Activated naive CD4-positive, alpha-beta T cell treated with anti-CD3 and anti-CD28 coated beads, Interleukin-2, amount 10 ng/mL, durations not matched to agents 5 hours and 36 hours (primary cell): ENCODE measurements around the gene USP24. TPM values are rescaled to one million over a fixed set of nuclear protein-coding genes. Genes with fewer than 3 reads are reported as not detected.

Experiments used
- microRNA-seq: library from miRNA; unstranded; fragments of <30 nt; microRNA quantifications from one replicate; pipeline ENCODE4 v1.2.0, GENCODE V29; 2022; ENCODE audit warnings: borderline microRNAs expressed, borderline replicate concordance
- total RNA-seq, 2 experiments: library from RNA; stranded (reverse); gene quantifications; one replicate each; pipeline ENCODE4 v1.2.3, GENCODE V29; 2021

Gene USP24
- total RNA-seq = 10 to 100 TPM; 40.3 to 42.8 TPM

GRCh38 chr1:55215194-55216021, at the start of gene USP24:
Gene USP24, minus strand, starts transcription at chr1:55215364. Its CDS starts 251 bp downstream, at chr1:55215113.

GRCh38 chr1:55039342-55040082, 175.7 kb downstream of the USP24 start, which contains the start of gene PCSK9:
Gene PCSK9, plus strand, starts transcription at chr1:55039548. Its CDS starts 290 bp downstream, at chr1:55039838.

Small RNAs within 50 kb of the gene (microRNA-seq; reads per million reads assigned to microRNA genes)
- gene MIR4422 = 0.83 reads per million

Other genes starting within 250 kb of the USP24 start
- not detected for gene TMEM61, start 234.7 kb downstream of the USP24 start, total RNA-seq
- not detected for gene BSND, start 216.4 kb downstream of the USP24 start, total RNA-seq
- gene PCSK9, start 175.8 kb downstream of the USP24 start, total RNA-seq = not detected